Activated T-cell treated with anti-CD3 and anti-CD28 coated beads, Interleukin-2, amount 50 U/mL, for 4 hours (primary cell): ENCODE measurements around the gene PCBP1. TPM values are rescaled to one million over a fixed set of nuclear protein-coding genes. Genes with fewer than 3 reads are reported as not detected.
"Not testable (repeated sequence)": the region's sequence is repeated elsewhere in the genome, so short reads cannot be mapped to it uniquely, and the experiment has no call there.

Experiments used
- ATAC-seq, 2 donors: fragments of 200-7000 bp; cut with Tn5 transposase; one replicate each; pipeline ENCODE4 v1.10.0; 2021
- DNase-seq: peaks from one replicate; pipeline ENCODE4 v3.0.0-alpha.2; 2020
- H3K27me3 Mint-ChIP-seq: one replicate; pipeline ENCODE4 v1.8.0; 2021; ENCODE audit warnings: low read depth, mixed read lengths
- H3K36me3 Mint-ChIP-seq: one replicate; pipeline ENCODE4 v1.8.0; 2022; ENCODE audit warnings: mixed read lengths; ENCODE audit not compliant: insufficient read depth
- H3K4me1 Mint-ChIP-seq: one replicate; pipeline ENCODE4 v1.8.0; 2021; ENCODE audit warnings: low read depth, mixed read lengths
- H3K4me3 Mint-ChIP-seq: one replicate; pipeline ENCODE4 v1.8.0; 2021; ENCODE audit warnings: mild to moderate bottlenecking, moderate library complexity, mixed read lengths
- H3K9me3 Mint-ChIP-seq: one replicate; pipeline ENCODE4 v1.8.0; 2021; ENCODE audit warnings: mixed read lengths
- total RNA-seq, 3 donors: library from RNA; stranded (reverse); gene quantifications; one replicate each; pipeline ENCODE4 v1.2.1, GENCODE V29; 2021

The PCBP1 gene
- 100 to 1,000 TPM; 427 to 493 (median 462) TPM for total RNA-seq

- Mint-ChIP-seq H3K27me3 (no peaks in the 10 kb centered on the region), H3K36me3 (peaks cover 42% of the 10 kb centered on the region), H3K4me3 (peak within 1 kb of the TSS; percentile 98), H3K4me1 (peaks cover 50% of the 10 kb centered on the region), H3K9me3 (no peaks in the 10 kb centered on the region)
- peak; percentile 99 for DNase-seq
- ATAC-seq: peak; percentile 44 to 47
These were observed at the start of gene PCBP1 for GRCh38 chr2:70086838-70087701. Gene PCBP1 (plus strand): TSS chr2:70087477. CDS start chr2:70087744, 267 bp downstream.

- Mint-ChIP-seq H3K4me3 (no peak overlapping the region), H3K4me1 (peaks cover 29% of the 10 kb centered on the region), H3K9me3 (no peaks in the 10 kb centered on the region), H3K36me3 (peaks cover 12% of the 10 kb centered on the region), H3K27me3 (no peaks in the 10 kb centered on the region)
- DNase-seq (no peak), ATAC-seq (no peak)
These were observed 47.9 kb upstream of the PCBP1 start for GRCh38 chr2:70039366-70039765.

GRCh38 chr2:70041663-70042062 lies 45.6 kb upstream of the PCBP1 start:
- H3K27me3 Mint-ChIP-seq: no peaks in the 10 kb centered on the region
- H3K36me3 Mint-ChIP-seq: peaks cover 23% of the 10 kb centered on the region
- DNase-seq (no peak), ATAC-seq (no peak)
- H3K4me1 Mint-ChIP-seq: peaks cover 34% of the 10 kb centered on the region
- no peaks in the 10 kb centered on the region for H3K9me3 Mint-ChIP-seq
- no peak overlapping the region for H3K4me3 Mint-ChIP-seq

- peaks cover 25% of the 10 kb centered on the region for H3K36me3 Mint-ChIP-seq
- ATAC-seq: no peak
- H3K4me1 Mint-ChIP-seq: peaks cover 34% of the 10 kb centered on the region
- no peaks in the 10 kb centered on the region for H3K9me3 Mint-ChIP-seq
- H3K4me3 Mint-ChIP-seq: no peak overlapping the region
- DNase-seq: no peak
- H3K27me3 Mint-ChIP-seq: no peaks in the 10 kb centered on the region
These were observed 45.0 kb upstream of the PCBP1 start for GRCh38 chr2:70042246-70042645.

GRCh38 chr2:70043252-70043875 lies 43.9 kb upstream of the PCBP1 start:
- no peaks in the 10 kb centered on the region for H3K9me3 Mint-ChIP-seq
- peaks cover 34% of the 10 kb centered on the region for H3K4me1 Mint-ChIP-seq
- H3K27me3 Mint-ChIP-seq: no peaks in the 10 kb centered on the region
- no peak for DNase-seq
- no peak overlapping the region for H3K4me3 Mint-ChIP-seq
- H3K36me3 Mint-ChIP-seq: peaks cover 27% of the 10 kb centered on the region
- peak in 1 of 2 donors; percentile 41 for ATAC-seq

- no peak for ATAC-seq
- H3K9me3 Mint-ChIP-seq: no peaks in the 10 kb centered on the region
- peaks cover 34% of the 10 kb centered on the region for H3K4me1 Mint-ChIP-seq
- no peak overlapping the region for H3K4me3 Mint-ChIP-seq
- no peaks in the 10 kb centered on the region for H3K27me3 Mint-ChIP-seq
- no peak for DNase-seq
- peaks cover 25% of the 10 kb centered on the region for H3K36me3 Mint-ChIP-seq
These were observed 42.8 kb upstream of the PCBP1 start for GRCh38 chr2:70044290-70045040.

GRCh38 chr2:70045405-70045804 lies 41.9 kb upstream of the PCBP1 start:
- H3K27me3 Mint-ChIP-seq: no peaks in the 10 kb centered on the region
- no peaks in the 10 kb centered on the region for H3K9me3 Mint-ChIP-seq
- ATAC-seq (no peak), DNase-seq (no peak)
- H3K4me1 Mint-ChIP-seq: peaks cover 34% of the 10 kb centered on the region
- no peak overlapping the region for H3K4me3 Mint-ChIP-seq
- peaks cover 23% of the 10 kb centered on the region for H3K36me3 Mint-ChIP-seq

- H3K36me3 Mint-ChIP-seq: peaks cover 23% of the 10 kb centered on the region
- no peaks in the 10 kb centered on the region for H3K27me3 Mint-ChIP-seq
- DNase-seq (no peak), ATAC-seq (no peak)
- H3K9me3 Mint-ChIP-seq: no peaks in the 10 kb centered on the region
- H3K4me1 Mint-ChIP-seq: peaks cover 34% of the 10 kb centered on the region
- no peak overlapping the region for H3K4me3 Mint-ChIP-seq
These were observed 41.3 kb upstream of the PCBP1 start for GRCh38 chr2:70045932-70046331.

GRCh38 chr2:70046534-70046933 lies 40.7 kb upstream of the PCBP1 start:
- peaks cover 32% of the 10 kb centered on the region for H3K4me1 Mint-ChIP-seq

GRCh38 chr2:70047451-70047850 lies 39.8 kb upstream of the PCBP1 start:
- Mint-ChIP-seq H3K36me3 (peaks cover 29% of the 10 kb centered on the region), H3K9me3 (no peaks in the 10 kb centered on the region), H3K4me1 (peaks cover 27% of the 10 kb centered on the region), H3K4me3 (no peak overlapping the region), H3K27me3 (no peaks in the 10 kb centered on the region)
- ATAC-seq (no peak), DNase-seq (no peak)

More at GRCh38 chr2:70046534-70046933, 40.7 kb upstream of the PCBP1 start:
- H3K9me3 Mint-ChIP-seq: no peaks in the 10 kb centered on the region
- DNase-seq (no peak), ATAC-seq (no peak)
- H3K36me3 Mint-ChIP-seq: peaks cover 26% of the 10 kb centered on the region
- no peaks in the 10 kb centered on the region for H3K27me3 Mint-ChIP-seq
- H3K4me3 Mint-ChIP-seq: no peak overlapping the region

- no peaks in the 10 kb centered on the region for H3K27me3 Mint-ChIP-seq
- DNase-seq (no peak), ATAC-seq (peak in 1 of 2 donors; percentile 27)
- H3K4me3 Mint-ChIP-seq: no peak overlapping the region
- peaks cover 33% of the 10 kb centered on the region for H3K36me3 Mint-ChIP-seq
- no peaks in the 10 kb centered on the region for H3K9me3 Mint-ChIP-seq
- peaks cover 9% of the 10 kb centered on the region for H3K4me1 Mint-ChIP-seq
These were observed 38.0 kb upstream of the PCBP1 start for GRCh38 chr2:70049255-70049654.

GRCh38 chr2:70050631-70051425 lies 36.4 kb upstream of the PCBP1 start:
- ATAC-seq: no peak
- peaks cover 37% of the 10 kb centered on the region for H3K36me3 Mint-ChIP-seq
- H3K9me3 Mint-ChIP-seq: no peaks in the 10 kb centered on the region
- peaks cover 2% of the 10 kb centered on the region for H3K4me1 Mint-ChIP-seq
- H3K27me3 Mint-ChIP-seq: no peaks in the 10 kb centered on the region
- no peak for DNase-seq
- H3K4me3 Mint-ChIP-seq: no peak overlapping the region

GRCh38 chr2:70055259-70055658 lies 32.0 kb upstream of the PCBP1 start:
- DNase-seq, H3K4me3 Mint-ChIP-seq, H3K4me1 Mint-ChIP-seq, ATAC-seq, H3K9me3 Mint-ChIP-seq, H3K27me3 Mint-ChIP-seq: not testable (repeated sequence)
- H3K36me3 Mint-ChIP-seq: peaks cover 33% of the 10 kb centered on the region

- Mint-ChIP-seq H3K4me3 (no peak overlapping the region), H3K4me1 (peaks cover 12% of the 10 kb centered on the region), H3K9me3 (no peaks in the 10 kb centered on the region), H3K27me3 (no peaks in the 10 kb centered on the region), H3K36me3 (peaks cover 29% of the 10 kb centered on the region)
- no peak for ATAC-seq
- no peak for DNase-seq
These were observed 26.0 kb upstream of the PCBP1 start for GRCh38 chr2:70061317-70061716.
